ENCODE results near the gene MATR3. TPM values are rescaled to one million over a fixed set of nuclear protein-coding genes. Genes with fewer than 3 reads are reported as not detected.

The MATR3 gene
- total RNA-seq, 4 donors from 2014 or later = 164 to 234 (median 220) TPM

DNA sequence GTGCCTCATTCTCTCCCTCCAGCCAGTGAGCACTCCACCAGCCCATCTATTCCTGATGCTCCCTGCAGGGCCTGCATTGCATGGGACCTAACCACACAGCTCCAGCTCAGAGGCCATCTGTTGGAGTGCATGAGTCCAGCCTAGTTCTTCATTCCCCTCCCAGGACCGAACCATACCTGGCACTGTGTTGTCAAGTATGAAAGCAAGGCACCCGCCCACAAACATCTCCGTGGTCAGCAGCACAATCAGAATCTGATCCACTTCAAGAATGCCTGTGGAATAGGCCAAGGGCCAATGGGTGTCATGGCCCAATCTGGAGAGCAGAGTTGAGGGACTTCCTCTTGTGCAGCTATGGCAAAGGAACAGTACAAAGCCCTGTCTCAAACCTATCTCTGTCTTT, 83.7 kb downstream of the MATR3 start:
- intact Hi-C loops (cut with DNase I) = no loop called here
- no peaks in the 10 kb centered on the region for H3K27me3 ChIP-seq
- H3K4me3 ChIP-seq = no peak overlapping the region
- H3K36me3 ChIP-seq = peaks cover 0 to 24% (median 3%) of the 10 kb centered on the region in 4 donors
- H3K4me1 ChIP-seq = peaks cover 15 to 29% (median 17%) of the 10 kb centered on the region in 4 donors
- WGBS = 76% methylated on average over 3 of the region's 3 CpGs
- TF ChIP-seq, protein P1, sequence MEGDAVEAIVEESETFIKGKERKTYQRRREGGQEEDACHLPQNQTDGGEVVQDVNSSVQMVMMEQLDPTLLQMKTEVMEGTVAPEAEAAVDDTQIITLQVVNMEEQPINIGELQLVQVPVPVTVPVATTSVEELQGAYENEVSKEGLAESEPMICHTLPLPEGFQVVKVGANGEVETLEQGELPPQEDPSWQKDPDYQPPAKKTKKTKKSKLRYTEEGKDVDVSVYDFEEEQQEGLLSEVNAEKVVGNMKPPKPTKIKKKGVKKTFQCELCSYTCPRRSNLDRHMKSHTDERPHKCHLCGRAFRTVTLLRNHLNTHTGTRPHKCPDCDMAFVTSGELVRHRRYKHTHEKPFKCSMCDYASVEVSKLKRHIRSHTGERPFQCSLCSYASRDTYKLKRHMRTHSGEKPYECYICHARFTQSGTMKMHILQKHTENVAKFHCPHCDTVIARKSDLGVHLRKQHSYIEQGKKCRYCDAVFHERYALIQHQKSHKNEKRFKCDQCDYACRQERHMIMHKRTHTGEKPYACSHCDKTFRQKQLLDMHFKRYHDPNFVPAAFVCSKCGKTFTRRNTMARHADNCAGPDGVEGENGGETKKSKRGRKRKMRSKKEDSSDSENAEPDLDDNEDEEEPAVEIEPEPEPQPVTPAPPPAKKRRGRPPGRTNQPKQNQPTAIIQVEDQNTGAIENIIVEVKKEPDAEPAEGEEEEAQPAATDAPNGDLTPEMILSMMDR (IDR thresholded peaks at IDR 0.05) = no peak
- TF ChIP-seq EP300 (IDR thresholded peaks at IDR 0.05) = no peak
- no peak for TF ChIP-seq POLR2AphosphoS5 (IDR thresholded peaks at IDR 0.05)
- no peak for TF ChIP-seq POLR2A (IDR thresholded peaks at IDR 0.05; ENCODE audit: low read depth)
- H3K27ac ChIP-seq (replicated peaks in 1 of 4) = no peak overlapping the region
- H3K9me3 ChIP-seq = no peaks in the 10 kb centered on the region
- DNase-seq (ENCODE audit: extremely low spot score) = no peak

DNA sequence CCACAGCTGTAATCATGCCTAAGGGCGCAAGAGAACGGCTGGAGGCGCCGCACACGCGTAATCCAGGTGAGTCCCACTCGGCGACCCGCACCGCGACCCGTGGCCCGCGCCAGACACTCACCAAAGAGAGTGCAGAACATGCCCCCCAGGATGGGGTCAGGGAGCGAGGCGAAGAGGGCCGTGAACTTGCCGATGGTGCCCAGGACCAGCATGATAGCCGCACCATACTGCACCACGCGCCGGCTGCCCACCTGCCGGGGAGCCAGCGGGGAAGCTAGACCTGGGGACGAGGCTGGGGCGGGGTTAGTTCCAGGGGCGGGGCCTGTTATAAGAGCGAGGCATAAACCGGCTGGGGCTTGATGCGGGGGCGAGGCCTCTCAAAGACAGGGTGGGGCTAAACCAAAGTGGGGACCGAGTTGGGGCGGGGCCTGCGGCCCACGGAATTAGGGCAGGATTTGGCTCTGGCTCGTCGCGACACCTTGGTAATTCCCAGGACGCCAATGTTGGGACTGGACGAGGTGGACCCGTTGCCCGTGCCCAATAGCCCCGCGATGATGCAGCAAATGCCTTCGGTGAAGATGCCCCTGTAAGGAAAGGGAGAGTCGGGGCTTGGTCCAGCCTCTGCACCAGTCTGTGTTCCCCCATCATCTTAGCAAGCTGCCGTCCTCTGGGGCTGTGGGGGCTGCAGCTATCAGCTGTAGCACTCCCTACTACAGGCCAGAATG, 84.7 kb downstream of the MATR3 start:
- H3K27ac ChIP-seq (replicated peaks in 1 of 4) = no peak overlapping the region
- no peak for DNase-seq (ENCODE audit: extremely low spot score)
- no peaks in the 10 kb centered on the region for H3K9me3 ChIP-seq
- no peaks in the 10 kb centered on the region for H3K27me3 ChIP-seq
- peaks cover 6 to 26% (median 14%) of the 10 kb centered on the region in 4 donors for H3K4me1 ChIP-seq
- TF ChIP-seq, protein P1 (IDR thresholded peaks at IDR 0.05) = no peak
- no peak for TF ChIP-seq POLR2AphosphoS5 (IDR thresholded peaks at IDR 0.05)
- peaks cover 0 to 13% (median 0%) of the 10 kb centered on the region in 4 donors for H3K36me3 ChIP-seq
- intact Hi-C loops (cut with DNase I) = no loop called here
- 63% methylated on average over 33 of the region's 47 CpGs for WGBS
- no peak overlapping the region for H3K4me3 ChIP-seq

DNA sequence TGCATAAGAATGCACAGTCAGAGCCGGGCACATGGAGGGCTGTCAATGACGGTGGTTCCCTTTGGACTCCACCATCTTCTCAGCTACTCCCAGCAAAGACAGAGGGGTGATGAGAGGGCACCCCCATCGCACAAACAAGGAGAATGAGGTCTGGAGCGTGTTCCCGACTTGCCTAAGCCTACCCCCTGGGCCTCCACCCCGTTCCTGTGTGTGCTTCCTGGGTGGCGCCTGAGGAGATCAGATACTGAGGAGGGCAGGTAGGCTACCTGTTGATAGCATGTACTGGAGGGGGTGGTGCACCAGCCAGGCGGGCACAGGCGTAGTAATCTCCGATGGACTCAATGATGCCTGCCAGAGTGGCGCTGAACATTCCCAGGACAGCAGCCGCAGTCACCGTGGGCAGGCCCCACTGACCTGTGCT, 85.4 kb downstream of the MATR3 start:
- peaks cover 0 to 12% (median 0%) of the 10 kb centered on the region in 4 donors for H3K36me3 ChIP-seq
- intact Hi-C loops (cut with DNase I) = no loop called here
- H3K4me1 ChIP-seq = peaks cover 0 to 21% (median 8%) of the 10 kb centered on the region in 4 donors
- no peak overlapping the region for H3K27ac ChIP-seq (replicated peaks in 1 of 4)
- no peak overlapping the region for H3K4me3 ChIP-seq
- 81% methylated on average over 13 of the region's 13 CpGs for WGBS
- no peak for DNase-seq (ENCODE audit: extremely low spot score)
- no peaks in the 10 kb centered on the region for H3K9me3 ChIP-seq
- TF ChIP-seq POLR2AphosphoS5 (IDR thresholded peaks at IDR 0.05) (no peak), EP300 (IDR thresholded peaks at IDR 0.05) (no peak), POLR2A (IDR thresholded peaks at IDR 0.05; ENCODE audit: low read depth) (no peak)
- TF ChIP-seq, protein P1 (IDR thresholded peaks at IDR 0.05) = no peak
- no peaks in the 10 kb centered on the region for H3K27me3 ChIP-seq

DNA sequence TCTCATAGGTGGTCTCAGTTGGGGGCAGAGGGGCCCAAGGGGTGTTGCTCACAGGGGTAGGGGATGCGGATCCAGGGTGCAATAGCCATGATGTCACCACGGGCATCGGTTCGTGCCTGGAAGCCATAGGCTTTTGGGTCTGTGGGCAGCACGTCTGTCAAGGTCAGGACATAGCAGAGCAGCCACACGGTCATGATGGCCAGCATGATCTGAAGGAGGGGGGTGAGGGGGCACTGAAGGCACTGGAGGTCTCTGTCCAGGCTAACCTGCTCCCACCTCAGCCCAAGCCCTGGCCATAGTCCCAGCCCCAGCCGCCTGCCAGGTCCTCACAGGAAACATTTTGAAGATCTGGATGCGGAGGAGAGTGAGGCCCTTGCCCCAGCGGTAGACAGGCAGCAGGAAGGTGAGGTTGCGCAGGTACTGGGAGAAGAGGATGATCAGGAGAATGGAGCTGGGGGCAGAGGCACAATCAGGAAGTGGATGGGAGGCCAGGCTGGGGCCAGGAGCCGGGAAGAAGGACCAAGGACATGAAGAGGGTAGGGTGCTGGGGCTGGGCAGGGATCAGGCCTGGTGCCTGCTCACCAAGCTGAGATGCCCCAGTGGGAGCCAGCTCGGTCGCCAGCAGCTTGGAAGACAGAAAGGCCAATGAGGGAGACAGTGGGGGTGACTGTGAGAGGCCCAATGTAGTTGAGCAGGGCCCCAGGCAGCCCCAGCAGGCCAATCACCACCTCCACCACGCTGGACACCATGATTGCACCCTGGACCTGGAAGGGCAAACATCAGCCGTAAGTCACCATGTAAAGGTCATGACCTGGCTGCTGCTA, 86.3 kb downstream of the MATR3 start:
- TF ChIP-seq POLR2AphosphoS5 (IDR thresholded peaks at IDR 0.05) (no peak), EP300 (IDR thresholded peaks at IDR 0.05) (no peak), POLR2A (IDR thresholded peaks at IDR 0.05; ENCODE audit: low read depth) (no peak)
- TF ChIP-seq, protein P1 (IDR thresholded peaks at IDR 0.05) = no peak
- no peak for DNase-seq (ENCODE audit: extremely low spot score)
- H3K27me3 ChIP-seq = no peaks in the 10 kb centered on the region
- H3K4me1 ChIP-seq = peaks cover 0 to 17% (median 5%) of the 10 kb centered on the region in 4 donors
- H3K36me3 ChIP-seq = peaks cover 0 to 9% (median 0%) of the 10 kb centered on the region in 4 donors
- intact Hi-C loops (cut with DNase I) = no loop called here
- no peak overlapping the region for H3K4me3 ChIP-seq
- no peaks in the 10 kb centered on the region for H3K9me3 ChIP-seq
- 95% methylated on average over 13 of the region's 15 CpGs for WGBS
- H3K27ac ChIP-seq (replicated peaks in 1 of 4) = no peak overlapping the region

Small RNAs within 50 kb of the gene (small RNA-seq; reads per million reads assigned to genes)
- gene RNA5SP195 = 0 reads per million in 3 donors
- 12.1 to 18.1 (median 13.0) reads per million in 3 donors for gene SNORA74A
- gene SNORA74D = 8.9 to 13.3 (median 10.5) reads per million in 3 donors

Other genes starting within 250 kb of the MATR3 start
- 10 to 100 TPM; 20.3 to 39.2 (median 29.1) TPM for gene SIL1, start 95.4 kb upstream of the MATR3 start, total RNA-seq
- gene PAIP2, start 48.1 kb downstream of the MATR3 start, total RNA-seq = 100 to 1,000 TPM in 1 of 4 donors, 10 to 100 TPM in 3; 73.6 to 111 (median 97.0) TPM
- gene SLC23A1, start 89.6 kb downstream of the MATR3 start, total RNA-seq = not detected
- under 1 TPM in 2 of 4 donors, not detected in 2; 0.78 to 0.99 TPM for gene MZB1, start 96.2 kb downstream of the MATR3 start, total RNA-seq
- 10 to 100 TPM in 2 of 4 donors, 1 to 10 TPM in 2; 2.5 to 11.0 (median 7.8) TPM for gene PROB1, start 101.4 kb downstream of the MATR3 start, total RNA-seq
- gene SPATA24, start 110.3 kb downstream of the MATR3 start, total RNA-seq = 1 to 10 TPM; 2.9 to 6.5 (median 4.8) TPM
- gene DNAJC18, start 145.8 kb downstream of the MATR3 start, total RNA-seq = 10 to 100 TPM in 3 of 4 donors, 1 to 10 TPM in 1; 8.3 to 15.4 (median 13.4) TPM
- 10 to 100 TPM in 3 of 4 donors, 1 to 10 TPM in 1; 7.9 to 42.9 (median 31.4) TPM for gene ECSCR, start 169.0 kb downstream of the MATR3 start, total RNA-seq
- gene SMIM33, start 177.3 kb downstream of the MATR3 start, total RNA-seq = not detected
- gene STING1, start 189.0 kb downstream of the MATR3 start, total RNA-seq = 10 to 100 TPM; 22.0 to 82.8 (median 52.4) TPM

Measured in esophagus muscularis mucosa (tissue), 4 donors.